H1 (cell line): Measurements from ENCODE around the gene CAPN14.

ENCODE experiments used
- RAD21 ChIP-seq, 2 experiments: IDR thresholded peaks in 1 of 2; conservative IDR thresholded peaks in 1 of 2; 2 replicates each; pipeline ENCODE4 v1.6.1; 2011; ENCODE audit warnings: low read depth in 2 of 2, low read length in 2 of 2, improper control_type of control experiment in 1 of 2, inconsistent platforms in 1 of 2, mild to moderate bottlenecking in 1 of 2, moderate library complexity in 1 of 2
- TAF1 ChIP-seq: IDR thresholded peaks from 2 replicates; pipeline ENCODE4 v1.6.1; 2011; ENCODE audit warnings: mild to moderate bottlenecking, low read depth, low read length
- TF ChIP-seq, protein P1 (sequence below), 3 experiments: IDR thresholded peaks; 1 replicate in 2 of 3; 2 replicates in 1 of 3; pipeline versions ENCODE4 v1.5.1 to v1.6.1; 2011; ENCODE audit warnings: low read length in 3 of 3, mild to moderate bottlenecking in 3 of 3, inconsistent platforms in 2 of 3, low read depth in 1 of 3, moderate library complexity in 1 of 3; ENCODE audit not compliant: insufficient read depth in 1 of 3; ENCODE audit errors: control extremely low read depth in 1 of 3

- TF ChIP-seq RAD21 (IDR thresholded peaks at IDR 0.05 in 1 of 2, conservative IDR thresholded peaks at IDR 0.05 in 1 of 2; ENCODE audit: low read depth in 2 of 2, low read length in 2 of 2), result no peak
- TF ChIP-seq, protein P1, sequence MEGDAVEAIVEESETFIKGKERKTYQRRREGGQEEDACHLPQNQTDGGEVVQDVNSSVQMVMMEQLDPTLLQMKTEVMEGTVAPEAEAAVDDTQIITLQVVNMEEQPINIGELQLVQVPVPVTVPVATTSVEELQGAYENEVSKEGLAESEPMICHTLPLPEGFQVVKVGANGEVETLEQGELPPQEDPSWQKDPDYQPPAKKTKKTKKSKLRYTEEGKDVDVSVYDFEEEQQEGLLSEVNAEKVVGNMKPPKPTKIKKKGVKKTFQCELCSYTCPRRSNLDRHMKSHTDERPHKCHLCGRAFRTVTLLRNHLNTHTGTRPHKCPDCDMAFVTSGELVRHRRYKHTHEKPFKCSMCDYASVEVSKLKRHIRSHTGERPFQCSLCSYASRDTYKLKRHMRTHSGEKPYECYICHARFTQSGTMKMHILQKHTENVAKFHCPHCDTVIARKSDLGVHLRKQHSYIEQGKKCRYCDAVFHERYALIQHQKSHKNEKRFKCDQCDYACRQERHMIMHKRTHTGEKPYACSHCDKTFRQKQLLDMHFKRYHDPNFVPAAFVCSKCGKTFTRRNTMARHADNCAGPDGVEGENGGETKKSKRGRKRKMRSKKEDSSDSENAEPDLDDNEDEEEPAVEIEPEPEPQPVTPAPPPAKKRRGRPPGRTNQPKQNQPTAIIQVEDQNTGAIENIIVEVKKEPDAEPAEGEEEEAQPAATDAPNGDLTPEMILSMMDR (IDR thresholded peaks at IDR 0.05; ENCODE audit: control extremely low read depth in 1 of 3, insufficient read depth in 1 of 3, low read depth in 1 of 3, low read length in 3 of 3), result no peak
- no peak for TF ChIP-seq TAF1
Measured at GRCh38 chr2:31232586-31232985, 15.3 kb upstream of the CAPN14 start.
